WTC11 (cell line): ENCODE measurements around the gene SPATA25. TPM values are rescaled to one million over a fixed set of nuclear protein-coding genes. Genes with fewer than 3 reads are reported as not detected.

Source experiments
- ATAC-seq: fragments of 200-7000 bp; cut with Tn5 transposase; 2 replicates; pipeline ENCODE4 v1.10.0; 2021; ENCODE audit warnings: mild to moderate bottlenecking, moderate library complexity
- CTCF ChIA-PET: fragments of 300-600 bp; sonication (Branson Sonifier 250); formaldehyde crosslinking; loops from one replicate; lab custom pipeline; 2021; ENCODE audit warnings: antibody characterized with exemption; lab: Charles Lee
- POLR2A ChIA-PET: fragments of 350-600 bp; sonication (Branson Sonifier 250); formaldehyde crosslinking; loops from one replicate; lab custom pipeline; 2021; ENCODE audit warnings: antibody characterized with exemption; lab: Charles Lee
- DNase-seq: peaks from one replicate; pipeline ENCODE4 v3.0.0; 2021; ENCODE audit warnings: low spot score
- H3K27ac Mint-ChIP-seq: 2 replicates; pipeline ENCODE4 v1.8.0; 2021; ENCODE audit warnings: mixed read lengths
- H3K27me3 Mint-ChIP-seq: 2 replicates; pipeline ENCODE4 v1.8.0; 2021; ENCODE audit warnings: low read depth, mild to moderate bottlenecking, moderate library complexity, mixed read lengths
- H3K36me3 Mint-ChIP-seq: 2 replicates; pipeline ENCODE4 v1.8.0; 2021; ENCODE audit warnings: mixed read lengths
- H3K4me1 Mint-ChIP-seq: 2 replicates; pipeline ENCODE4 v1.8.0; 2022; ENCODE audit warnings: mixed read lengths
- H3K4me3 Mint-ChIP-seq: 2 replicates; pipeline ENCODE4 v1.8.0; 2021; ENCODE audit warnings: mild to moderate bottlenecking, moderate library complexity, mixed read lengths
- H3K9me3 Mint-ChIP-seq: 2 replicates; pipeline ENCODE4 v1.8.0; 2021; ENCODE audit warnings: mixed read lengths
- ATF1 ChIP-seq: sonication (generic); formaldehyde crosslinking; IDR thresholded peaks from 2 replicates; pipeline ENCODE4 v1.8.1; 2023; ENCODE audit warnings: mild to moderate bottlenecking, moderate library complexity, missing genetic modification reagents
- CREB1 ChIP-seq: sonication (generic); formaldehyde crosslinking; IDR thresholded peaks from 2 replicates; pipeline ENCODE4 v1.8.0; 2023; ENCODE audit warnings: mild to moderate bottlenecking, missing genetic modification reagents
- FOXJ3 ChIP-seq: sonication (generic); formaldehyde crosslinking; IDR thresholded peaks from 2 replicates; pipeline ENCODE4 v1.9.0; 2021; ENCODE audit warnings: missing genetic modification reagents, mild to moderate bottlenecking, borderline replicate concordance
- GABPB1 ChIP-seq: sonication (generic); formaldehyde crosslinking; IDR thresholded peaks from 2 replicates; pipeline ENCODE4 v1.8.1; 2023; ENCODE audit warnings: mild to moderate bottlenecking, missing genetic modification reagents
- JAZF1 ChIP-seq: fragments of 250-450 bp; sonication (Bioruptor Pico); IDR thresholded peaks from 2 replicates; pipeline ENCODE4 v1.9.0; 2021; ENCODE audit warnings: moderate library complexity, mild to moderate bottlenecking, inconsistent platforms
- JUN ChIP-seq: sonication (generic); formaldehyde crosslinking; IDR thresholded peaks from 2 replicates; pipeline ENCODE4 v1.8.0; 2023; ENCODE audit warnings: mild to moderate bottlenecking, missing genetic modification reagents
- KAT7 ChIP-seq: sonication (generic); formaldehyde crosslinking; IDR thresholded peaks from 2 replicates; pipeline ENCODE4 v1.8.1; 2023; ENCODE audit warnings: missing genetic modification reagents, mild to moderate bottlenecking, borderline replicate concordance
- RORB ChIP-seq: fragments of 250-450 bp; sonication (Bioruptor Pico); IDR thresholded peaks from 2 replicates; pipeline ENCODE4 v1.9.0; 2021; ENCODE audit warnings: mild to moderate bottlenecking
- SMAD4 ChIP-seq: sonication (generic); formaldehyde crosslinking; IDR thresholded peaks from 2 replicates; pipeline ENCODE4 v1.8.0; 2022; ENCODE audit warnings: mild to moderate bottlenecking, missing genetic modification reagents
- TEAD4 ChIP-seq: sonication (generic); formaldehyde crosslinking; IDR thresholded peaks from 2 replicates; pipeline ENCODE4 v1.8.0; 2022; ENCODE audit warnings: mild to moderate bottlenecking, missing genetic modification reagents
- total RNA-seq: library from RNA; stranded (reverse); gene quantifications from 3 replicates; pipeline ENCODE4 v1.2.3, GENCODE V29; 2021
- TF ChIP-seq, protein P1 (sequence below): fragments of 250-450 bp; sonication (Bioruptor Pico); IDR thresholded peaks from 2 replicates; pipeline ENCODE4 v1.9.0; 2021; ENCODE audit warnings: mild to moderate bottlenecking, borderline replicate concordance
- TF ChIP-seq, protein P2 (sequence below): fragments of 250-450 bp; sonication (Bioruptor Pico); conservative IDR thresholded peaks from 2 replicates; pipeline ENCODE4 v1.9.0; 2021; ENCODE audit warnings: mild to moderate bottlenecking
- TF ChIP-seq, protein P3 (sequence below): sonication (generic); formaldehyde crosslinking; IDR thresholded peaks from 2 replicates; pipeline ENCODE4 v1.8.0; 2023; ENCODE audit warnings: missing genetic modification reagents, mild to moderate bottlenecking, borderline replicate concordance
- TF ChIP-seq, protein P4 (sequence below): sonication (generic); formaldehyde crosslinking; IDR thresholded peaks from 2 replicates; pipeline ENCODE4 v1.8.0; 2023; ENCODE audit warnings: mild to moderate bottlenecking, missing genetic modification reagents

The SPATA25 gene
- total RNA-seq, 1 experiment from 2014 or later: 3.7 TPM

DNA sequence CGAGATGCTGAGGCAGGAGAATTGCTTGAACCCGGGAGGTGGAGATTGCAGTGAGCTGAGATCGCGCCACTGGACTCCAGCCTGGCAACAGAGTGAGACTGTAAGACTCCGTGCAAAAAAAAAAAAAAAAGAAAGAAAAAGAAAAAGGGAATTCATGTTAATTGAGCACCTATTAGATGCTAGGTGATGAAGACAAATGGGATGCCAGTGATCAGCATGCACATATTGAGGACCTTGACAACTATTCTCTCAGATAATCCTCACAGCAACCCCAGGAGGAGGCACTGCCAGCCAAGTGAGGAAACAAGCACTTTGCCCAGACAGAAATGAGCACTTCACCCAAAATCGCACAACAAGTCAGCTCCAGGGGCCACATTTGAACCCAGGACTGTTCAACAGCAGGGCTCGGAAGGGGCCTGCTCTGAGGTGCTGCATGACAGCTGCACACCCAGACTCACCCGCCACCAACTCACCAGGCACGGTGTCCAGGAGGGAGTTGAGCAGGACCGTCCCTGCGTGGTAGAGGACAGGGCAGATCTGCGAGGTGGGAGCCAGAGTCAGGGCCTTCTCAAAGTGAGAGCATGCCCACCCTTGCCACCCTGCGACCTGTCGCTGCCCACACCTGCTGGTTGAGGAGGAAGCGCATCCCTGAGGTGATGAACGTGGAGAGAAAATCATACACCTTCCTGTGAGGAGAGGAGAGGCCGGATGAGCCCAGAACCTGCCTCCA is 20.0 kb upstream of the SPATA25 start:
- TF ChIP-seq SMAD4 (CRISPR knock-in tag) (no peak), RORB (CRISPR knock-in tag) (no peak), TEAD4 (CRISPR knock-in tag) (no peak), JAZF1 (no peak), CREB1 (CRISPR knock-in tag) (no peak)
- CTCF ChIA-PET: interaction anchor here (0.5 kb wide), 1 partner anchor 28 kb away, joined by 5 read pairs; no protein-coding TSS in a partner anchor
- no peak overlapping the region for H3K27ac Mint-ChIP-seq
- ATAC-seq: no peak
- no peaks in the 10 kb centered on the region for H3K27me3 Mint-ChIP-seq
- no peaks in the 10 kb centered on the region for H3K9me3 Mint-ChIP-seq
- H3K4me1 Mint-ChIP-seq: peaks cover 13% of the 10 kb centered on the region
- H3K4me3 Mint-ChIP-seq: no peak overlapping the region
- H3K36me3 Mint-ChIP-seq: peaks cover 60% of the 10 kb centered on the region
- POLR2A ChIA-PET: no interaction called here
- no peak for DNase-seq

DNA sequence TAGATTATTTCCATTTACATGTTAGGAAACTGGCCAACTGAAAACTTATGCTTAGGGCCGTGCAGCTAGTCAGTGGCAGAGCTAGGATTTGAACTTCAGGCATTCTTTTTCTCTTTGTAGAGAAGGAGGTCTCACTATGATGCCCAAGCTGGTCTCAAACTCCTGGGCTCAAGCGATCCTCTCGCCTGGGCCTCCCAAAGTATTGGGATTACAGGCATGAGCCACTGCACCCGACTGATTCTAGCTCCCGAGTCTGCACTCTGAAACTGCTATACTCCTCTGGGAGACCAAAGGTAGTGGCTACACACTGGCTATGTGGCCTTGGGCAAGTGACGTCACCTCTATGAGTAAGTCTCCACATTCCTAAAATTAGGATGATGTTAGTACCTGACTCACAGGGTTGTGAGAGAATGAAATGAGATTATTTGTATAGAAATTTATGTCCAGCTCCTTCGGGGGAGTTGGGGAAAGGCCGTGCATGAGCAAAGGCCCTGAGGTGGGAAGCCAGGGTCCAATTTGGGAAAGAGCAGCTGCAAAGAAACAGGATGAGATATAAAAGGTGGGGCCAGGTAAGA is 18.2 kb upstream of the SPATA25 start:
- Mint-ChIP-seq H3K27me3 (no peaks in the 10 kb centered on the region), H3K36me3 (peaks cover 66% of the 10 kb centered on the region), H3K9me3 (no peaks in the 10 kb centered on the region), H3K27ac (no peak overlapping the region), H3K4me3 (no peak overlapping the region), H3K4me1 (peaks cover 9% of the 10 kb centered on the region)
- DNase-seq (no peak), ATAC-seq (no peak)
- peak; percentile 38; the same call in 1 of the 2 replicates for TF ChIP-seq GABPB1 (CRISPR knock-in tag)
- TF ChIP-seq, protein P1, sequence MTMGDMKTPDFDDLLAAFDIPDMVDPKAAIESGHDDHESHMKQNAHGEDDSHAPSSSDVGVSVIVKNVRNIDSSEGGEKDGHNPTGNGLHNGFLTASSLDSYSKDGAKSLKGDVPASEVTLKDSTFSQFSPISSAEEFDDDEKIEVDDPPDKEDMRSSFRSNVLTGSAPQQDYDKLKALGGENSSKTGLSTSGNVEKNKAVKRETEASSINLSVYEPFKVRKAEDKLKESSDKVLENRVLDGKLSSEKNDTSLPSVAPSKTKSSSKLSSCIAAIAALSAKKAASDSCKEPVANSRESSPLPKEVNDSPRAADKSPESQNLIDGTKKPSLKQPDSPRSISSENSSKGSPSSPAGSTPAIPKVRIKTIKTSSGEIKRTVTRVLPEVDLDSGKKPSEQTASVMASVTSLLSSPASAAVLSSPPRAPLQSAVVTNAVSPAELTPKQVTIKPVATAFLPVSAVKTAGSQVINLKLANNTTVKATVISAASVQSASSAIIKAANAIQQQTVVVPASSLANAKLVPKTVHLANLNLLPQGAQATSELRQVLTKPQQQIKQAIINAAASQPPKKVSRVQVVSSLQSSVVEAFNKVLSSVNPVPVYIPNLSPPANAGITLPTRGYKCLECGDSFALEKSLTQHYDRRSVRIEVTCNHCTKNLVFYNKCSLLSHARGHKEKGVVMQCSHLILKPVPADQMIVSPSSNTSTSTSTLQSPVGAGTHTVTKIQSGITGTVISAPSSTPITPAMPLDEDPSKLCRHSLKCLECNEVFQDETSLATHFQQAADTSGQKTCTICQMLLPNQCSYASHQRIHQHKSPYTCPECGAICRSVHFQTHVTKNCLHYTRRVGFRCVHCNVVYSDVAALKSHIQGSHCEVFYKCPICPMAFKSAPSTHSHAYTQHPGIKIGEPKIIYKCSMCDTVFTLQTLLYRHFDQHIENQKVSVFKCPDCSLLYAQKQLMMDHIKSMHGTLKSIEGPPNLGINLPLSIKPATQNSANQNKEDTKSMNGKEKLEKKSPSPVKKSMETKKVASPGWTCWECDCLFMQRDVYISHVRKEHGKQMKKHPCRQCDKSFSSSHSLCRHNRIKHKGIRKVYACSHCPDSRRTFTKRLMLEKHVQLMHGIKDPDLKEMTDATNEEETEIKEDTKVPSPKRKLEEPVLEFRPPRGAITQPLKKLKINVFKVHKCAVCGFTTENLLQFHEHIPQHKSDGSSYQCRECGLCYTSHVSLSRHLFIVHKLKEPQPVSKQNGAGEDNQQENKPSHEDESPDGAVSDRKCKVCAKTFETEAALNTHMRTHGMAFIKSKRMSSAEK: no peak
- ChIA-PET CTCF (interaction anchor here (0.6 to 1.9 kb wide), 3 partner anchors 15 to 536 kb away, joined by 4 to 8 read pairs (median 7); partner anchors contain the start of genes CTSA and NEURL2), POLR2A (interaction anchor here (1.9 kb wide), 1 partner anchor 28 kb away, joined by 5 read pairs; no protein-coding TSS in a partner anchor)

DNA sequence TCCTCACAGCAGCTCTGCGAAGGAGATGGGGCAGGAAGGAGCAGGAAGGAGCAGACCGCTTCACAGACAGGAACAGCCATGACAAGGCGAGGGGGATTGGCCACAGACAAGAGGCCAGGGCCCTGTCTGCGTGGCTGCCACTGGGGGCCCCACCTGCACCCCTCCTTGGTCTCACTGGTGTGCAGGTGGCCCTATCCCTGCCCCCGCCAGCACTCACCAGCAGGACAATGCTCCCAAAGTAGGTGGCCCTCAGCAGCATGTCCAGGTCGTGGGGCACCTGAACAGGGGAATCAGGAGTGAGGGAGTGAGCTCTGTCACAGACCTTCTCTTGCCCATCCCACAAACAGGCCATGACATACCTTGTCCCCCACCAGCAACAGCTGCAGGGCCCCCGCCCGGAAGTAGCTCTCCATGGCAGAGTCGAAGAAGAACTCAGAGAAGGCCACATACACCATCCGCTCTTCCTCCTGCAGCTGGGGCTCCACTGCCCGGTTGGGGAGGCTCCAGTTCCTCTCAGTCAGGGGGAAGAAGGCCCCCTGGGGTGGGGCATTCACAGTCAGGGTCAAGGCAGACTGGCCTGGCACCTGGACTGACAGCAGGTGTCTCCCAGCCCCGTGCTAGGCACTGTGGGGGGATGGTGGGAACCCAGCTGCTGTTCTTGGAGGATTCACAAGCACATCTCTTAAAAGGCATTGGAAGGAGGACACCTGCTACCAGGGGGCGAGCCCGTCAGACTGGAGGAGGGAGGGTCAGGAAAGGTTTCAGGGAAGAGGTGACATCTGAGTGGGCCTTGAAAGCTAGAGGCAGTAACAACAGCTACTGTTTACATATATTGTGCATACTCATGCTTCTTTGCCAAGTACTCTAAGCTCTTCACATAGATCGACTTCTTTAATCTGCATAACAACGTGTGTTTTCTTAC is 17.4 kb upstream of the SPATA25 start:
- no peak for DNase-seq
- no peak overlapping the region for H3K4me3 Mint-ChIP-seq
- ATAC-seq: no peak
- H3K9me3 Mint-ChIP-seq: no peaks in the 10 kb centered on the region
- CTCF ChIA-PET: interaction anchor here (0.6 to 1.9 kb wide), 3 partner anchors 15 to 535 kb away, joined by 4 to 8 read pairs (median 7); partner anchors contain the start of genes CTSA and NEURL2
- peaks cover 2% of the 10 kb centered on the region; the same call in 1 of the 2 replicates for H3K4me1 Mint-ChIP-seq
- no peak overlapping the region for H3K27ac Mint-ChIP-seq
- H3K36me3 Mint-ChIP-seq: peaks cover 60% of the 10 kb centered on the region
- H3K27me3 Mint-ChIP-seq: no peaks in the 10 kb centered on the region
- POLR2A ChIA-PET: interaction anchor here (1.9 kb wide), 1 partner anchor 29 kb away, joined by 5 read pairs; no protein-coding TSS in a partner anchor
- TF ChIP-seq, protein P2, sequence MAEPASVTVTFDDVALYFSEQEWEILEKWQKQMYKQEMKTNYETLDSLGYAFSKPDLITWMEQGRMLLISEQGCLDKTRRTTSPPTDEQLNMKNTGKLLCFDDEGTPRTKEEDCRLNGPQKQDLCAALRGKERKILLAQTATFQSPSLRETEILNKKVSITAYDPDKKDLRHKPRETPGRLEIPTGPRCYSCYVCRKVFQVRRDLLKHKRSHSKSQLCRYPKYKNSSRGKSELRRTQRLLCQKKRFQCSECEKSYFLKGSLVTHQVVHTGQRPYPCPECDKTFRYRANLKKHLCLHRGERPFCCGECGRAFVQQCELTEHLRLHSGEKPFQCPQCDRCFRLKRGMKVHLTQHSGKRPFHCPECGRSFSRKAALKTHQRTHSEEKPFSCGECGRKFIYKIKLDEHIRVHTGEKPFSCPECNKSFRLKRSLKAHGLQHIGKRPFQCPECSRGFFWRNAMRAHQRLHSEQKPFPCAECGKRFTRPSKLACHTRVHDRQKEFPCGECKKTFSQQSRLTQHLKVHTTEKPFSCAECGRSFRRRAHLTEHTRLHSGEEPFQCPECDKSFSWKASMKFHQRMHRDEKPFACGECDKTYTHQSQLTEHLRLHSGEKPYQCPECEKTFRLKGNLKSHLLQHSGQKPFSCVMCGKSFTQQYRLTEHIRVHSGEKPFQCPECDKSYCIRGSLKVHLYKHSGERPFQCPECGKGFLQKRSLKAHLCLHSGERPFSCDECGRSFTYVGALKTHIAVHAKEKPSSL: no peak
- TF ChIP-seq, protein P3, sequence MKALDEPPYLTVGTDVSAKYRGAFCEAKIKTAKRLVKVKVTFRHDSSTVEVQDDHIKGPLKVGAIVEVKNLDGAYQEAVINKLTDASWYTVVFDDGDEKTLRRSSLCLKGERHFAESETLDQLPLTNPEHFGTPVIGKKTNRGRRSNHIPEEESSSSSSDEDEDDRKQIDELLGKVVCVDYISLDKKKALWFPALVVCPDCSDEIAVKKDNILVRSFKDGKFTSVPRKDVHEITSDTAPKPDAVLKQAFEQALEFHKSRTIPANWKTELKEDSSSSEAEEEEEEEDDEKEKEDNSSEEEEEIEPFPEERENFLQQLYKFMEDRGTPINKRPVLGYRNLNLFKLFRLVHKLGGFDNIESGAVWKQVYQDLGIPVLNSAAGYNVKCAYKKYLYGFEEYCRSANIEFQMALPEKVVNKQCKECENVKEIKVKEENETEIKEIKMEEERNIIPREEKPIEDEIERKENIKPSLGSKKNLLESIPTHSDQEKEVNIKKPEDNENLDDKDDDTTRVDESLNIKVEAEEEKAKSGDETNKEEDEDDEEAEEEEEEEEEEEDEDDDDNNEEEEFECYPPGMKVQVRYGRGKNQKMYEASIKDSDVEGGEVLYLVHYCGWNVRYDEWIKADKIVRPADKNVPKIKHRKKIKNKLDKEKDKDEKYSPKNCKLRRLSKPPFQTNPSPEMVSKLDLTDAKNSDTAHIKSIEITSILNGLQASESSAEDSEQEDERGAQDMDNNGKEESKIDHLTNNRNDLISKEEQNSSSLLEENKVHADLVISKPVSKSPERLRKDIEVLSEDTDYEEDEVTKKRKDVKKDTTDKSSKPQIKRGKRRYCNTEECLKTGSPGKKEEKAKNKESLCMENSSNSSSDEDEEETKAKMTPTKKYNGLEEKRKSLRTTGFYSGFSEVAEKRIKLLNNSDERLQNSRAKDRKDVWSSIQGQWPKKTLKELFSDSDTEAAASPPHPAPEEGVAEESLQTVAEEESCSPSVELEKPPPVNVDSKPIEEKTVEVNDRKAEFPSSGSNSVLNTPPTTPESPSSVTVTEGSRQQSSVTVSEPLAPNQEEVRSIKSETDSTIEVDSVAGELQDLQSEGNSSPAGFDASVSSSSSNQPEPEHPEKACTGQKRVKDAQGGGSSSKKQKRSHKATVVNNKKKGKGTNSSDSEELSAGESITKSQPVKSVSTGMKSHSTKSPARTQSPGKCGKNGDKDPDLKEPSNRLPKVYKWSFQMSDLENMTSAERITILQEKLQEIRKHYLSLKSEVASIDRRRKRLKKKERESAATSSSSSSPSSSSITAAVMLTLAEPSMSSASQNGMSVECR (CRISPR knock-in tag): no peak
- TF ChIP-seq, protein P4, sequence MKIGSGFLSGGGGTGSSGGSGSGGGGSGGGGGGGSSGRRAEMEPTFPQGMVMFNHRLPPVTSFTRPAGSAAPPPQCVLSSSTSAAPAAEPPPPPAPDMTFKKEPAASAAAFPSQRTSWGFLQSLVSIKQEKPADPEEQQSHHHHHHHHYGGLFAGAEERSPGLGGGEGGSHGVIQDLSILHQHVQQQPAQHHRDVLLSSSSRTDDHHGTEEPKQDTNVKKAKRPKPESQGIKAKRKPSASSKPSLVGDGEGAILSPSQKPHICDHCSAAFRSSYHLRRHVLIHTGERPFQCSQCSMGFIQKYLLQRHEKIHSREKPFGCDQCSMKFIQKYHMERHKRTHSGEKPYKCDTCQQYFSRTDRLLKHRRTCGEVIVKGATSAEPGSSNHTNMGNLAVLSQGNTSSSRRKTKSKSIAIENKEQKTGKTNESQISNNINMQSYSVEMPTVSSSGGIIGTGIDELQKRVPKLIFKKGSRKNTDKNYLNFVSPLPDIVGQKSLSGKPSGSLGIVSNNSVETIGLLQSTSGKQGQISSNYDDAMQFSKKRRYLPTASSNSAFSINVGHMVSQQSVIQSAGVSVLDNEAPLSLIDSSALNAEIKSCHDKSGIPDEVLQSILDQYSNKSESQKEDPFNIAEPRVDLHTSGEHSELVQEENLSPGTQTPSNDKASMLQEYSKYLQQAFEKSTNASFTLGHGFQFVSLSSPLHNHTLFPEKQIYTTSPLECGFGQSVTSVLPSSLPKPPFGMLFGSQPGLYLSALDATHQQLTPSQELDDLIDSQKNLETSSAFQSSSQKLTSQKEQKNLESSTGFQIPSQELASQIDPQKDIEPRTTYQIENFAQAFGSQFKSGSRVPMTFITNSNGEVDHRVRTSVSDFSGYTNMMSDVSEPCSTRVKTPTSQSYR (CRISPR knock-in tag): no peak
- no peak for TF ChIP-seq ATF1 (CRISPR knock-in tag)
- TF ChIP-seq KAT7 (CRISPR knock-in tag): no peak
- no peak for TF ChIP-seq FOXJ3 (CRISPR knock-in tag)
- no peak for TF ChIP-seq JUN
